K562 (cell line): ENCODE measurements around the gene VAC14. TPM values are rescaled to one million over a fixed set of nuclear protein-coding genes. Genes with fewer than 3 reads are reported as not detected.

Experiments used
- ATF7 ChIP-seq: fragments of 450-650 bp; IDR thresholded peaks from 2 replicates; pipeline ENCODE4 v1.7.1; 2014; ENCODE audit warnings: mild to moderate bottlenecking, moderate library complexity
- BACH1 ChIP-seq: fragments of 200-800 bp; sonication (Bioruptor generic); IDR thresholded peaks from 2 replicates; pipeline ENCODE4 v1.6.1; 2016; ENCODE audit warnings: missing genetic modification characterization, missing compliant biosample characterization
- BRCA1 ChIP-seq, 2 experiments: fragments of 450-650 bp in 1 of 2; sonication (generic) in 1 of 2; formaldehyde crosslinking in 1 of 2; IDR thresholded peaks; 2 replicates each; pipeline versions ENCODE4 v1.5.0 to v1.6.1; 2017 to 2020; ENCODE audit warnings: mild to moderate bottlenecking in 1 of 2, missing genetic modification reagents in 1 of 2
- CBX1 ChIP-seq: sonication (generic); IDR thresholded peaks from 2 replicates; pipeline ENCODE4 v1.6.1; 2016; ENCODE audit warnings: antibody characterized with exemption, low read depth, mild to moderate bottlenecking
- FOS ChIP-seq: IDR thresholded peaks from 3 replicates; pipeline ENCODE4 v1.6.1; 2011; ENCODE audit not compliant: insufficient read length; ENCODE audit errors: extremely low read depth
- KLF6 ChIP-seq: fragments of 250-450 bp; sonication (Bioruptor Pico); IDR thresholded peaks from 2 replicates; pipeline ENCODE4 v1.4.0; 2020; ENCODE audit warnings: mild to moderate bottlenecking, moderate library complexity, borderline replicate concordance
- PRMT5 ChIP-seq: sonication (generic); formaldehyde crosslinking; IDR thresholded peaks from 2 replicates; pipeline ENCODE4 v1.5.0; 2020; ENCODE audit warnings: missing genetic modification reagents
- RFX1 ChIP-seq: fragments of 450-650 bp; IDR thresholded peaks from 2 replicates; pipeline ENCODE4 v1.6.1; 2016; ENCODE audit warnings: mild to moderate bottlenecking, moderate library complexity
- SOX6 ChIP-seq: fragments of 450-650 bp; IDR thresholded peaks from 2 replicates; pipeline ENCODE4 v1.6.1; 2014; ENCODE audit warnings: mild to moderate bottlenecking
- TAF1 ChIP-seq: IDR thresholded peaks from 2 replicates; pipeline ENCODE4 v1.6.1; 2011; ENCODE audit warnings: mild to moderate bottlenecking, low read length, moderate library complexity; ENCODE audit not compliant: insufficient read depth, control insufficient read depth, severe bottlenecking; ENCODE audit errors: extremely low read depth
- TEAD1 ChIP-seq, 2 experiments: fragments of 450-650 bp in 1 of 2; sonication (generic) in 1 of 2; formaldehyde crosslinking; IDR thresholded peaks; 2 replicates each; pipeline versions ENCODE4 v1.4.0 to v1.8.0; 2020 to 2022; ENCODE audit warnings: mild to moderate bottlenecking in 2 of 2, missing genetic modification reagents in 1 of 2
- TRIM24 ChIP-seq, 2 experiments: fragments of 450-650 bp; IDR thresholded peaks; 2 replicates each; pipeline ENCODE4 v1.6.1; 2016
- XRCC3 ChIP-seq: fragments of 450-650 bp; IDR thresholded peaks from 2 replicates; pipeline ENCODE4 v1.6.1; 2017; ENCODE audit warnings: mild to moderate bottlenecking, moderate library complexity
- ZNF57 ChIP-seq: fragments of 450-650 bp; formaldehyde crosslinking; IDR thresholded peaks from 2 replicates; pipeline ENCODE4 v1.4.0; 2020; ENCODE audit warnings: mild to moderate bottlenecking, moderate library complexity
- ZNF699 ChIP-seq: fragments of 250-450 bp; sonication (Bioruptor Pico); IDR thresholded peaks from 2 replicates; pipeline ENCODE4 v1.8.0; 2021; ENCODE audit warnings: mild to moderate bottlenecking, moderate library complexity; ENCODE audit not compliant: insufficient replicate concordance
- ZNF707 ChIP-seq: fragments of 250-450 bp; sonication (Bioruptor Pico); conservative IDR thresholded peaks from 2 replicates; pipeline ENCODE4 v1.8.0; 2022; ENCODE audit warnings: inconsistent platforms, mild to moderate bottlenecking, moderate library complexity
- polyA plus RNA-seq, 8 experiments: library from polyadenylated mRNA; depleted of rRNA in 4 of 8; stranded (reverse) in 5 of 8; unstranded in 3 of 8; fragments of >200 nt; fragmentation: Nextera tagmentation in 2 of 8; fragmentation: Illumina TruSeq in 1 of 8; extraction: Ambion mirVana in 2 of 8; extraction: Trizol in 1 of 8; gene quantifications; 2 replicates each; pipeline versions ENCODE4 v1.2.1 to v1.2.3, GENCODE V29; 2011 to 2014; ENCODE audit warnings: inconsistent platforms in 1 of 8, missing spikeins in 1 of 8
- total RNA-seq, 7 experiments: library from RNA; depleted of rRNA in 6 of 7; stranded (reverse); fragments of >200 nt in 6 of 7; fragmentation: Illumina TruSeq in 2 of 7; extraction: Trizol in 2 of 7; gene quantifications; 2 replicates each; pipeline versions ENCODE4 v1.2.1 to v1.2.3, GENCODE V29; 2011 to 2021; ENCODE audit warnings: low replicate concordance in 1 of 7
- TF ChIP-seq, protein P1 (sequence below): fragments of 450-650 bp; IDR thresholded peaks from 2 replicates; pipeline ENCODE4 v1.6.1; 2016; ENCODE audit warnings: missing biosample characterization, missing genetic modification characterization
- TF ChIP-seq, protein P2 (sequence below): fragments of 450-650 bp; IDR thresholded peaks from 2 replicates; pipeline ENCODE4 v1.6.1; 2018; ENCODE audit warnings: mild to moderate bottlenecking, low read depth; ENCODE audit not compliant: partially characterized antibody
- TF ChIP-seq, protein P3 (sequence below): IDR thresholded peaks from 2 replicates; pipeline ENCODE4 v1.6.1; 2011; ENCODE audit not compliant: insufficient read length; ENCODE audit errors: extremely low read depth

The VAC14 gene
- total and polyA plus RNA-seq, 9 of the 15 experiments (the other 6 are each of a cell fraction or from before 2014, with no cell fraction given), result 1.3 to 41.6 (median 26.6) TPM

DNA sequence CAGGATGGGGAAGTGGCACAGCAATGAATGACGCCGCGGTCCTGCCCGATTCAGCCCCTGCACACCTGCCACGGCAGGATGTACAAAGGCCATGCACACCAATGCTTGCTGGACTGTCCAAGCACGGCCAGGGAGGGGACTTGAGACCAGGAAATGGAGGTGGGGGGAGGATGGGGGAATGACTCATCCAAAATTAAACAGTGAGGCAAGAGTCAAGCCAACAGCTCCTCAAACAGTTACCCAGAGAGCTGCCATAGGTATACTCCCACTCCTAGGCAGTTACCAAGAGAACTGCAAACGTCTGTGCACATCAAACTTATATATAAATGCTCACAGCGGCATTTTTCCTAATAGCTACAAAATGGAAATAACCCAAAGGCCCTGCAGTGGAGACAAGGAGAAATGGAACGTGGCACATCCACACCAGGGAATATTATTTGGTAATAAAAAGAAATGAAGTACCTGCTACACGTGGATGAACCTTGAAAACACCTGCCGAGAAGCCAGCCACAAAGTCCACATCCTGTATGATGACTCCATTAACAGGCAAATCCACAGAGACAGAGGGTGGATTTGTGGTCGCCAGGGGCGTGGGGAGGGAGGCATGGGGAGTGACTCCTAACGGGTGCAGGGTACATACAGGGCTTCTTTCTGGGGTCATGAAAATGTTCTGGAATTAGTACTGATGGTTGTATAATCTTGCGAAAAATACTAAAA is 54.1 kb downstream of the VAC14 start (continued):
- TF ChIP-seq, protein P1, sequence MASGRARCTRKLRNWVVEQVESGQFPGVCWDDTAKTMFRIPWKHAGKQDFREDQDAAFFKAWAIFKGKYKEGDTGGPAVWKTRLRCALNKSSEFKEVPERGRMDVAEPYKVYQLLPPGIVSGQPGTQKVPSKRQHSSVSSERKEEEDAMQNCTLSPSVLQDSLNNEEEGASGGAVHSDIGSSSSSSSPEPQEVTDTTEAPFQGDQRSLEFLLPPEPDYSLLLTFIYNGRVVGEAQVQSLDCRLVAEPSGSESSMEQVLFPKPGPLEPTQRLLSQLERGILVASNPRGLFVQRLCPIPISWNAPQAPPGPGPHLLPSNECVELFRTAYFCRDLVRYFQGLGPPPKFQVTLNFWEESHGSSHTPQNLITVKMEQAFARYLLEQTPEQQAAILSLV (tag), result no peak
- peak; percentile 56; the same call in 1 of the 2 replicates for TF ChIP-seq RFX1
- TF ChIP-seq, protein P2, sequence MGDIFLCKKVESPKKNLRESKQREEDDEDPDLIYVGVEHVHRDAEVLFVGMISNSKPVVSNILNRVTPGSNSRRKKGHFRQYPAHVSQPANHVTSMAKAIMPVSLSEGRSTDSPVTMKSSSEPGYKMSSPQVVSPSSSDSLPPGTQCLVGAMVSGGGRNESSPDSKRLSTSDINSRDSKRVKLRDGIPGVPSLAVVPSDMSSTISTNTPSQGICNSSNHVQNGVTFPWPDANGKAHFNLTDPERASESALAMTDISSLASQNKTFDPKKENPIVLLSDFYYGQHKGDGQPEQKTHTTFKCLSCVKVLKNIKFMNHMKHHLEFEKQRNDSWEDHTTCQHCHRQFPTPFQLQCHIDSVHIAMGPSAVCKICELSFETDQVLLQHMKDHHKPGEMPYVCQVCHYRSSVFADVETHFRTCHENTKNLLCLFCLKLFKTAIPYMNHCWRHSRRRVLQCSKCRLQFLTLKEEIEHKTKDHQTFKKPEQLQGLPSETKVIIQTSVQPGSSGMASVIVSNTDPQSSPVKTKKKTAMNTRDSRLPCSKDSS, result no peak
- TF ChIP-seq TAF1, result no peak
- no peak for TF ChIP-seq ZNF57 (CRISPR knock-in tag)
- TF ChIP-seq ATF7, result peak; percentile 88
- TF ChIP-seq BACH1 (tag), result peak; percentile 49; the same call in 1 of the 2 replicates
- no peak for TF ChIP-seq BRCA1 (IDR thresholded peaks at IDR 0.05)
- TF ChIP-seq BRCA1 (CRISPR knock-in tag; IDR thresholded peaks at IDR 0.05), result no peak
- no peak for TF ChIP-seq TEAD1 (CRISPR knock-in tag; IDR thresholded peaks at IDR 0.05)
- no peak for TF ChIP-seq PRMT5 (CRISPR knock-in tag)
- peak in 1 of 2 experiments; percentile 37; a peak in 1 of 4 replicates for TF ChIP-seq TRIM24 (IDR thresholded peaks at IDR 0.05)
- no peak for TF ChIP-seq ZNF707
- TF ChIP-seq CBX1, result no peak
- TF ChIP-seq KLF6 (CRISPR knock-in tag), result no peak
- 0 out of 2 replicates have a peak, but pooled peaks have one; percentile 24 for TF ChIP-seq SOX6
- TF ChIP-seq XRCC3, result no peak
- no peak for TF ChIP-seq ZNF699 (CRISPR knock-in tag)
- peak; percentile 75 for TF ChIP-seq FOS
- TF ChIP-seq, protein P3, sequence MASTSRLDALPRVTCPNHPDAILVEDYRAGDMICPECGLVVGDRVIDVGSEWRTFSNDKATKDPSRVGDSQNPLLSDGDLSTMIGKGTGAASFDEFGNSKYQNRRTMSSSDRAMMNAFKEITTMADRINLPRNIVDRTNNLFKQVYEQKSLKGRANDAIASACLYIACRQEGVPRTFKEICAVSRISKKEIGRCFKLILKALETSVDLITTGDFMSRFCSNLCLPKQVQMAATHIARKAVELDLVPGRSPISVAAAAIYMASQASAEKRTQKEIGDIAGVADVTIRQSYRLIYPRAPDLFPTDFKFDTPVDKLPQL, result no peak
